ENCODE results near the gene PSENEN.

GRCh38 chr19:35759697-35760096 lies 14.2 kb downstream of the PSENEN start:
- TF ChIP-seq, protein P1, sequence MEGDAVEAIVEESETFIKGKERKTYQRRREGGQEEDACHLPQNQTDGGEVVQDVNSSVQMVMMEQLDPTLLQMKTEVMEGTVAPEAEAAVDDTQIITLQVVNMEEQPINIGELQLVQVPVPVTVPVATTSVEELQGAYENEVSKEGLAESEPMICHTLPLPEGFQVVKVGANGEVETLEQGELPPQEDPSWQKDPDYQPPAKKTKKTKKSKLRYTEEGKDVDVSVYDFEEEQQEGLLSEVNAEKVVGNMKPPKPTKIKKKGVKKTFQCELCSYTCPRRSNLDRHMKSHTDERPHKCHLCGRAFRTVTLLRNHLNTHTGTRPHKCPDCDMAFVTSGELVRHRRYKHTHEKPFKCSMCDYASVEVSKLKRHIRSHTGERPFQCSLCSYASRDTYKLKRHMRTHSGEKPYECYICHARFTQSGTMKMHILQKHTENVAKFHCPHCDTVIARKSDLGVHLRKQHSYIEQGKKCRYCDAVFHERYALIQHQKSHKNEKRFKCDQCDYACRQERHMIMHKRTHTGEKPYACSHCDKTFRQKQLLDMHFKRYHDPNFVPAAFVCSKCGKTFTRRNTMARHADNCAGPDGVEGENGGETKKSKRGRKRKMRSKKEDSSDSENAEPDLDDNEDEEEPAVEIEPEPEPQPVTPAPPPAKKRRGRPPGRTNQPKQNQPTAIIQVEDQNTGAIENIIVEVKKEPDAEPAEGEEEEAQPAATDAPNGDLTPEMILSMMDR (IDR thresholded peaks at IDR 0.05) = no peak
- TF ChIP-seq POLR2A (IDR thresholded peaks at IDR 0.05) (no peak), POLR2AphosphoS5 (IDR thresholded peaks at IDR 0.05) (no peak)
